ENCODE results near the gene STAM2.

The STAM2 gene

DNA sequence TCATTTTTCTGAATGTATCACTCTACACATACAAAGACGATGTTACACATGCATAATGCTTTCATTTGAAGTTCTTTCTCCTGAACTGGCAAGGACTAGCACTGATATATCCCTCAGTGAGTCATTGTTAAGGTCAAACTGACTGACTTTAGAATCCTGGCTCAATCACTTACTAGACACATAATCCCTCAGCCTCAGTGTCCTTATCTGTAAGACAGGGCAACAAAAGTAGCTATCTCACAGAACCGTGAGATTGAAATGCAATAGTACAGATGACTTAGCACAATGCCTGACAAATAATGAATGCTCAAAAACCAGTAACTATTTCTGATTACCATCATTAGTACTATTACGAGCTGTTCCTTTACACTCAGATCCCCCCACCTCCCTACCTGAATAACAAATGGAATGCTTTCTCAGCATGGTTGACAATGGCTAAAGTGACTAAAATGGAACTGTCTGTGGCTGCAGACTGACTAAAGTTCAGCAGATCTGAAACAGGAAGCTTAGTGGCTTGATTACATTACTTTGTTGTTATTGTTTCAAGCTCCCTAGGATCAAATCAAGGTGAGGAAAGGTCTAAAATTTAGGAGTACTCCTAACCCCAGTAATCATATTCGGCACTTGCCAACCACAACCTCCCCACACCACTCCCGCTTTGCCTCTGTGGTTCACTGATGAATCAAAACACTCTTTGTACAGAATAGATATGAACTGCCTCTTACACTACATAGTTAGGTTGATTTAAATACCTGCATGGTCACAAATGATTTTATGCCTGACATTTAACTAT is 40.9 kb downstream of the STAM2 start:
- TF ChIP-seq, protein P1, sequence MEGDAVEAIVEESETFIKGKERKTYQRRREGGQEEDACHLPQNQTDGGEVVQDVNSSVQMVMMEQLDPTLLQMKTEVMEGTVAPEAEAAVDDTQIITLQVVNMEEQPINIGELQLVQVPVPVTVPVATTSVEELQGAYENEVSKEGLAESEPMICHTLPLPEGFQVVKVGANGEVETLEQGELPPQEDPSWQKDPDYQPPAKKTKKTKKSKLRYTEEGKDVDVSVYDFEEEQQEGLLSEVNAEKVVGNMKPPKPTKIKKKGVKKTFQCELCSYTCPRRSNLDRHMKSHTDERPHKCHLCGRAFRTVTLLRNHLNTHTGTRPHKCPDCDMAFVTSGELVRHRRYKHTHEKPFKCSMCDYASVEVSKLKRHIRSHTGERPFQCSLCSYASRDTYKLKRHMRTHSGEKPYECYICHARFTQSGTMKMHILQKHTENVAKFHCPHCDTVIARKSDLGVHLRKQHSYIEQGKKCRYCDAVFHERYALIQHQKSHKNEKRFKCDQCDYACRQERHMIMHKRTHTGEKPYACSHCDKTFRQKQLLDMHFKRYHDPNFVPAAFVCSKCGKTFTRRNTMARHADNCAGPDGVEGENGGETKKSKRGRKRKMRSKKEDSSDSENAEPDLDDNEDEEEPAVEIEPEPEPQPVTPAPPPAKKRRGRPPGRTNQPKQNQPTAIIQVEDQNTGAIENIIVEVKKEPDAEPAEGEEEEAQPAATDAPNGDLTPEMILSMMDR (conservative IDR thresholded peaks at IDR 0.05; ENCODE audit: low read depth), result no peak
- no peak overlapping the region for H3K27ac ChIP-seq
- DNase-seq (ENCODE audit: low spot score), result no peak
- ChIA-PET CTCF (no interaction called here), POLR2A (ENCODE audit: low non-redundant PET) (no interaction called here)

DNA sequence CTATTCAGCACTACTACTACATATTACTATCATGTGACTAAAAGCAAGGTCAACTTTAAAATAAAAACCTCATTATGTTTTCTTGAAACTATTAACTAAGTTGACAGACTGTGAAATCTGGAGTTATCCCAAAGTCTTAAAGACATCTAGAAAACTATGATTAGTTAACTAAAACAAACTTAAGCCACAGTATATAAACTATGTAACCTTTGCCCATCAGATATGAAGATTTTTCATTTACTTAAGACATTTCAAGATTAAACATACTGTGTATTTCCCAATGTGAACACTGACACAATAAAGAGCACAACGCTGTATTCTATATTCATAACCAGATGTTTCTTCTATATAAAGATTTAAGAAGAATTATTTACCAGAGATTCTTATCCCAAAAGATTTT is 43.3 kb downstream of the STAM2 start:
- no peak for DNase-seq (ENCODE audit: low spot score)
- TF ChIP-seq, protein P1 (conservative IDR thresholded peaks at IDR 0.05; ENCODE audit: low read depth), result no peak
- ChIA-PET CTCF (no interaction called here), POLR2A (ENCODE audit: low non-redundant PET) (no interaction called here)
- H3K27ac ChIP-seq, result no peak overlapping the region

DNA sequence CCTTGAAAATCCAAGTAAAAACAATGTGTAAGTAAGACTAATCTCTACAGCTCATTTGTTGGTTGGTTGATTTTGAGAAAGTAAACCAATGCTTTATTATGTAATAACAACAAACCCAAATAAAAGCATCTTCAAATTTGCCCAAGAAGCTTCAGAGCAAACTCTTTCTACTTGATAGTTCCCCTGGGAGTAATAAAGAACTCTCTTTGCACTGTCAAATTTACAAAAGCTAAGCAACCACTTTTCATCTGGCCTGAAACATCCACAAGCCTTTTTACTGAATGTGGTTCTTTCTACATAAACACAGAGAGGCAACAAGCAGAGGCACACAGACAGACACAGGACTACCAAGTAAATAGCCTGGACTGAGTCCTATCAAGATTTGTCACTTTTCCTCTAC is 47.9 kb downstream of the STAM2 start:
- TF ChIP-seq, protein P1 (conservative IDR thresholded peaks at IDR 0.05; ENCODE audit: low read depth), result no peak
- DNase-seq (ENCODE audit: low spot score), result no peak
- CTCF ChIA-PET, result interaction anchor here (0.7 kb wide), 1 partner anchor 9 kb away, joined by 11 read pairs; no protein-coding TSS in a partner anchor
- POLR2A ChIA-PET (ENCODE audit: low non-redundant PET), result no interaction called here
- H3K27ac ChIP-seq, result no peak overlapping the region

DNA sequence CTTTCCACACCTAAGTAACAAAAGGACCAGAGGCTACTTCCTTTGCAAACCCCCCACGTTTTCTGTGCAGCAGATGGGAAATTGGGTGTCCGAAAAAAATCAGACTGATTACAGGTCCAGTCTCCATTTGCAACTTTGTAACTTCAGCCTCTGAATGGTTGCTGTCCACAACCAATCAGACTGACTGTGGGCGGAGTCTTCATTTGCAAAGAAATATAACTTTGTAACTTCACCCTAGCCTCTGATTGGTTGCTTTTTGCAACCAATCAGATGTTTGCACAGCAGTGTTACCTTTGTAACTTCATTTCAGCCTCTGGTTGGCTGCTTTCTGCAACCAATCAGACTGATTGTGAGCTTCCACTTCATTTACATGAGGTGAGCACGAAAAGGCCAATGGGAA is 48.9 kb downstream of the STAM2 start:
- ChIA-PET CTCF (no interaction called here), POLR2A (ENCODE audit: low non-redundant PET) (no interaction called here)
- no peak for DNase-seq (ENCODE audit: low spot score)
- TF ChIP-seq, protein P1 (conservative IDR thresholded peaks at IDR 0.05; ENCODE audit: low read depth), result no peak
- no peak overlapping the region for H3K27ac ChIP-seq

DNA sequence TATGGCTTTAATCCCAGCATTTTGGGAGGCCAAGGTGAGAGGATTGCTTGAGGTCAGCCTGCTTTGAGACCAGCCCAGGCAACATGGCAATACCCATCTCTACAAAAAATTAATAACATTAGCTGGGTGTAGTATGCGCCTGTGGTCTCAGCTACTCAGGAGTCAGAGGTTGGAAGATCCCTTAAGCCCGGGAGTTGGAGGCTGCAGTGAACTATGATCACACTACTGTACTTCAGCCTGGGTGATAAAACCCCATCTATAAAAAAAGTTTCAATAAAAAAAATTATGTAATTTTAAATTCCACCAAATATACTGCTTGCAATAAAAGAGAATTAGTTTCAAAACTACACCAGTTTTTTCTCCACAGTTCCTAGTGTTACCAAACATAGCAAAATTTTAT is 53.4 kb downstream of the STAM2 start:
- ChIA-PET POLR2A (ENCODE audit: low non-redundant PET) (no interaction called here), CTCF (no interaction called here)
- H3K27ac ChIP-seq, result no peak overlapping the region
- DNase-seq (ENCODE audit: low spot score), result no peak
- TF ChIP-seq, protein P1 (conservative IDR thresholded peaks at IDR 0.05; ENCODE audit: low read depth), result no peak

DNA sequence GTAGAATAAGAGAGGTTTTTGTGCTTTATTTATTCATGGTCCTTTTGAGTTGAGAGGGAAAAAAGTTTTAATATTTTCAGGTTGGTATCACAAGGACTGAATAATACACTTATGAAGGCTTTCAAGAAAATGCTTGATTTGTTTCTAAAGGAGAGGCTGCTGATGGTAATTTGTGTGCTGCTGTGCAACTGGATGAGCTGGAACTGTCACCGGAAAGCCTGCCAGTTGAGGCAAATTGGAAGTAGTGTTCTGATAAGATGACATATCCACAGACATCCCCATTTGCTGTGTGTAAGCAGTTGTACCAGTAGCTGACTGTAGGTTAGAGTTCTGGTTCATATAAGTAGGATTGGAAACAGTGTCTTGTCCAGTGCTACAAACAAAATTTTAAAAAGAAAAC is 55.1 kb downstream of the STAM2 start:
- POLR2A ChIA-PET (ENCODE audit: low non-redundant PET), result no interaction called here
- TF ChIP-seq, protein P1 (conservative IDR thresholded peaks at IDR 0.05; ENCODE audit: low read depth), result no peak
- CTCF ChIA-PET, result no interaction called here
- DNase-seq (ENCODE audit: low spot score), result no peak
- H3K27ac ChIP-seq, result no peak overlapping the region

All from RWPE1 (cell line).